ENCODE data around the gene GABPB1.

- TF ChIP-seq CTCF (IDR thresholded peaks at IDR 0.05) (no peak), POLR2AphosphoS5 (IDR thresholded peaks at IDR 0.05) (no peak)
Observed at GRCh38 chr15:50251638-50252182, 103.3 kb downstream of the GABPB1 start.

All from suprapubic skin (tissue), 3 donors.